Measurements from ENCODE around the gene IL22RA1.

Gene IL22RA1

GRCh38 chr1:24074817-24075589, 67.9 kb downstream of the IL22RA1 start:
- DNase-seq (ENCODE audit: low read depth in 2 of 2) = no peak

GRCh38 chr1:24074196-24074595, 68.7 kb downstream of the IL22RA1 start:
- no peak for DNase-seq (ENCODE audit: low read depth in 2 of 2)

GRCh38 chr1:24071941-24072340, 71.0 kb downstream of the IL22RA1 start:
- DNase-seq (ENCODE audit: low read depth in 2 of 2) = no peak

- peak; percentile 62 to 78 for DNase-seq (ENCODE audit: low read depth in 2 of 2)
Observed at GRCh38 chr1:24070821-24071393, 72.0 kb downstream of the IL22RA1 start.

- DNase-seq (ENCODE audit: low read depth in 2 of 2) = no peak
Observed at GRCh38 chr1:24069817-24070216, 73.1 kb downstream of the IL22RA1 start.
